ENCODE results near the gene KIF1C.

The KIF1C gene

DNA sequence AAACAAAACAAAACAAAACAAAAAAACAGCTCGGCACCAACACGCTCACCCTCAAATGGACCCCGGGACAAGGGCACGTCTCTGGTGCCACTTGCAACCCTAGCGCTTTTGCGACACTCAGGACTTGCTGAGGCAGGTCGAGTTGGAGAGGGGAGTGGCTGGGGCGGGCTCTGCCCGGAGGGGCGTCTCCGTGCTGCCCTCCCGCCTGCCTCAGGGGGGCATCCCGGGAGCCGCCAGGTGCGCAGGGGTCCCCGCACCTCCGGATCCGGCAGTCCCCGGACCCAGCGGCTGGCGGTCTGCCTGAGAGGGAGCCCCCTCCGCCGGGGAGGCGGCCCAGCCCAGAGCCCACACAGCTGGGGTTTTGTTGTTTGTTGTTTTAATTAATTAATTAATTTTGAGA is 37.6 kb downstream of the KIF1C start, which contains the start of gene SLC52A1:
Gene SLC52A1 (minus strand): TSS at position 112 of the 400 bp plus-strand sequence. CDS start 820 bp downstream, outside the sequence.
- peak within 1 kb of the TSS; percentile 26 for H3K4me3 ChIP-seq (ENCODE audit: severe bottlenecking)

DNA sequence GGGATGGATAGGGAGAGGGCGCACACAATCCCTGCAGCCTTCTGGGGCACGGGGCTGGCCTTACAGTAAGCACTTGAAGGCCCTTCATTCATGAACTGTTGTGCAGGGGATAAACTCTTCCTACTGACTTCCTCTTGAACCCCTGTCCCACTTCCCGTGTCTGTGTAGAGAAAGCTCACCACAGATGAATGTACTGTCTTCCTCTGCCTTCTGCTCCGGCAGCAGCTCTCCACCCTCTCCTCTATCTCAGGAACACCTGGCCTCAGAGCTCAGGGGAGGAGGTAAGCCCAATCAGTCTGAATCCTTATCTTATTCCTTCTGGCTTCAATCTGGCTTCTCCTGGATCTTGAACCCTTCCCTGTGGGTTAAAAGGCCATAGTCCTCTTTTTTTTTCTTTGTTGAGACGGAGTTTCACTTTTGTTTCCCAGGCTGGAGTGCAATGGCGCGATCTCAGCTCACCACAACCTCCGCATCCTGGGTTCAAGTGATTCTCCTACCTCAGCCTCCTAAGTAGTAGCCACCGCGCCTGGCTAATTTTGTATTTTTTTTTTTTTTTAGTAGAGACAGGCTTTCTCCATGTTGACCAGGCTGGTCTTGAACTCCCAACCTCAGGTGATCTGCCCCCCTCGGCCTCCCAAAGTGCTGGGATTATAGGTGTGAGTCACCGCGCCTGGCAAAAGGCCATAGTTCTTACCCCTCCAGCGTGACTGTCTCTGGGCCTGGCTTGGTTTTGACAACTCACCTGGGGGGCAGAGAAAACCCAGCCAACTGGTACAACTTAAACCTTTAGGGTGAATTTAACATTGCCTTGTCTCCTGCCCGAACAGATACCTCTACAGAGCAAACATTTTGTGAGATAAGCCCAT is 44.6 kb downstream of the KIF1C start:
- no peaks in the 10 kb centered on the region for H3K27me3 ChIP-seq (ENCODE audit: insufficient read depth, poor library complexity, severe bottlenecking)
- DNase-seq (ENCODE audit: low spot score) (no peak), ATAC-seq (ENCODE audit: low read depth) (no peak)
- H3K4me3 ChIP-seq (ENCODE audit: severe bottlenecking) = no peak overlapping the region
- no peak overlapping the region for H3K27ac ChIP-seq (ENCODE audit: poor library complexity, severe bottlenecking)
- no peaks in the 10 kb centered on the region for H3K36me3 ChIP-seq (ENCODE audit: low read depth)
- TF ChIP-seq CTCF (IDR thresholded peaks at IDR 0.05; ENCODE audit: poor library complexity, severe bottlenecking) = no peak
- H3K4me1 ChIP-seq (ENCODE audit: insufficient read depth, poor library complexity, severe bottlenecking) = no peaks in the 10 kb centered on the region
- H3K9me3 ChIP-seq (ENCODE audit: severe bottlenecking) = no peaks in the 10 kb centered on the region

More for the DNA sequence above, 37.6 kb downstream of the KIF1C start, which contains the start of gene SLC52A1:
- DNase-seq (ENCODE audit: low spot score) = no peak
- Histone ChIP-seq H3K36me3 (ENCODE audit: low read depth) (no peaks in the 10 kb centered on the region), H3K27ac (ENCODE audit: poor library complexity, severe bottlenecking) (no peak within 1 kb of the TSS), H3K9me3 (ENCODE audit: severe bottlenecking) (no peaks in the 10 kb centered on the region), H3K27me3 (ENCODE audit: insufficient read depth, poor library complexity, severe bottlenecking) (no peaks in the 10 kb centered on the region), H3K4me1 (ENCODE audit: insufficient read depth, poor library complexity, severe bottlenecking) (no peaks in the 10 kb centered on the region)
- TF ChIP-seq CTCF (IDR thresholded peaks at IDR 0.05; ENCODE audit: poor library complexity, severe bottlenecking) = no peak
- ATAC-seq (ENCODE audit: low read depth) = peak; percentile 25; the same call in 1 of the 3 replicates

DNA sequence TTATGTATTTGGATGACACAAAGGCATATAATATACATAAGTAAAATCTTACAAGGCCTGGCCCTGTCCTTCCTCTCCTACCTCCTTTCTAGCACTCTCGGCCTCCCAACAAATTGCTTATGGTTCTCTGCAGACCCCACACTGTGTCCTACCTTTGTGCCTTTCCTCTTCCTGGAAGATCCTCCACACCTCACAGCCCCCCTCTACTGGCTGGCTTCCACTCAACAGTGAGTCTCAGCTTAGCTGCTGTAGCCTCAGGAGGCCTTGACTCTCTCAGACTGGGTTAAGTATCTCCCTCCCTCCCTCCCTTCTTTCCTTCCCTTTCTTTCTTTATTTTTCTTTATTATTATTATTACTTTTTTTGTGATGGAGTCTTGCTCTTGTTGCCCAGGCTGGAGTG is 45.8 kb downstream of the KIF1C start:
- ATAC-seq (ENCODE audit: low read depth) = no peak
- Histone ChIP-seq H3K4me3 (ENCODE audit: severe bottlenecking) (no peak overlapping the region), H3K36me3 (ENCODE audit: low read depth) (no peaks in the 10 kb centered on the region), H3K27ac (ENCODE audit: poor library complexity, severe bottlenecking) (no peak overlapping the region), H3K9me3 (ENCODE audit: severe bottlenecking) (no peaks in the 10 kb centered on the region), H3K27me3 (ENCODE audit: insufficient read depth, poor library complexity, severe bottlenecking) (no peaks in the 10 kb centered on the region), H3K4me1 (ENCODE audit: insufficient read depth, poor library complexity, severe bottlenecking) (no peaks in the 10 kb centered on the region)
- DNase-seq (ENCODE audit: low spot score) = no peak
- TF ChIP-seq CTCF (IDR thresholded peaks at IDR 0.05; ENCODE audit: poor library complexity, severe bottlenecking) = no peak

- ATAC-seq (ENCODE audit: low read depth) = no peak
These were observed 46.9 kb downstream of the KIF1C start for GRCh38 chr17:5044630-5045029.

More at GRCh38 chr17:5044630-5045029, 46.9 kb downstream of the KIF1C start:
- Histone ChIP-seq H3K36me3 (ENCODE audit: low read depth) (no peaks in the 10 kb centered on the region), H3K27me3 (ENCODE audit: insufficient read depth, poor library complexity, severe bottlenecking) (no peaks in the 10 kb centered on the region), H3K4me1 (ENCODE audit: insufficient read depth, poor library complexity, severe bottlenecking) (no peaks in the 10 kb centered on the region), H3K4me3 (ENCODE audit: severe bottlenecking) (no peak overlapping the region), H3K27ac (ENCODE audit: poor library complexity, severe bottlenecking) (no peak overlapping the region), H3K9me3 (ENCODE audit: severe bottlenecking) (no peaks in the 10 kb centered on the region)
- DNase-seq (ENCODE audit: low spot score) = no peak
- TF ChIP-seq CTCF (IDR thresholded peaks at IDR 0.05; ENCODE audit: poor library complexity, severe bottlenecking) = no peak

Measured in RWPE2 (cell line).